Measurements from ENCODE around the gene LY9.

DNA sequence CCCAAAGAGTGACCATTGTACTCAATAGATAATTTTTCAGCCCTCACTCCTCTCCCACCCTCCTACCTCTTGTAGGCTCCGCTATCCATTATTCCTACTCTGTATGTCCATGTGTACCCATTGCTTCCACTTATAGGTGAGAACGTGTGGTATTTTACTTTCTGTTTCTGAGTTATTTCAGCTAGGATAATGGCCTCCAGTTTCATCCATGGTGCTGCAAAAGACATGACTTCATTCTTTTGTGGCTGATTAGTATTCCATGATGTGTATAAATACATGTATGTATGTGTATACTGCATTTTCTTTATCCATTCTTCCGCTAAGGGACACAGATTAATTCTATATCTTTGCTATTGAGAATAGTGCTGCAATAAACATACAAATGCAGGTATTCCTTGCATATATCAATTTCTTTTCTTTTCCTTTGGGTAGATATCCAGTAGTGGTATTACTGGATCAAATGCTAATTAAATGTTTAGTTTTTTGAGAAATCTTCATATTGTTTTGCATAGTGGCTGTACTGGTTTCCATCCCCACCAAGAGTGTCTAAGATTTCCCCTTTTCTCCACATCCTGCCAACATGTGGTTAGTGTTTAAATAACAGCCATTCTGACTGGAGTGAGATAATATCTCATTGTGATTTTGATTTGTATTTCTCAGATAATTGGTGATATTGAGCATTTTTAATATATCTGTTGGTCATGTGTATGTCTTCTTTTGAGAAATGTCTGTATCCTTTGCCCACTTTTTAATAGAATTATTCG lies 4.9 kb downstream of the LY9 start:
- TF ChIP-seq, protein P1, sequence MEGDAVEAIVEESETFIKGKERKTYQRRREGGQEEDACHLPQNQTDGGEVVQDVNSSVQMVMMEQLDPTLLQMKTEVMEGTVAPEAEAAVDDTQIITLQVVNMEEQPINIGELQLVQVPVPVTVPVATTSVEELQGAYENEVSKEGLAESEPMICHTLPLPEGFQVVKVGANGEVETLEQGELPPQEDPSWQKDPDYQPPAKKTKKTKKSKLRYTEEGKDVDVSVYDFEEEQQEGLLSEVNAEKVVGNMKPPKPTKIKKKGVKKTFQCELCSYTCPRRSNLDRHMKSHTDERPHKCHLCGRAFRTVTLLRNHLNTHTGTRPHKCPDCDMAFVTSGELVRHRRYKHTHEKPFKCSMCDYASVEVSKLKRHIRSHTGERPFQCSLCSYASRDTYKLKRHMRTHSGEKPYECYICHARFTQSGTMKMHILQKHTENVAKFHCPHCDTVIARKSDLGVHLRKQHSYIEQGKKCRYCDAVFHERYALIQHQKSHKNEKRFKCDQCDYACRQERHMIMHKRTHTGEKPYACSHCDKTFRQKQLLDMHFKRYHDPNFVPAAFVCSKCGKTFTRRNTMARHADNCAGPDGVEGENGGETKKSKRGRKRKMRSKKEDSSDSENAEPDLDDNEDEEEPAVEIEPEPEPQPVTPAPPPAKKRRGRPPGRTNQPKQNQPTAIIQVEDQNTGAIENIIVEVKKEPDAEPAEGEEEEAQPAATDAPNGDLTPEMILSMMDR (IDR thresholded peaks at IDR 0.05; ENCODE audit: low read depth, low read length, poor library complexity, severe bottlenecking) = no peak
- TF ChIP-seq EZH2phosphoT487 (IDR thresholded peaks at IDR 0.05; ENCODE audit: borderline replicate concordance, low read length) = no peak
